ENCODE measurements around the gene MED20. TPM values are rescaled to one million over a fixed set of nuclear protein-coding genes. Genes with fewer than 3 reads are reported as not detected.
"Not testable (repeated sequence)": the region's sequence is repeated elsewhere in the genome, so short reads cannot be mapped to it uniquely, and the experiment has no call there.

MED20 gene
- polyA plus RNA-seq (ENCODE audit: insufficient read length in 4 of 4), result 10 to 100 TPM; 35.6 to 43.6 (median 39.2) TPM

DNA sequence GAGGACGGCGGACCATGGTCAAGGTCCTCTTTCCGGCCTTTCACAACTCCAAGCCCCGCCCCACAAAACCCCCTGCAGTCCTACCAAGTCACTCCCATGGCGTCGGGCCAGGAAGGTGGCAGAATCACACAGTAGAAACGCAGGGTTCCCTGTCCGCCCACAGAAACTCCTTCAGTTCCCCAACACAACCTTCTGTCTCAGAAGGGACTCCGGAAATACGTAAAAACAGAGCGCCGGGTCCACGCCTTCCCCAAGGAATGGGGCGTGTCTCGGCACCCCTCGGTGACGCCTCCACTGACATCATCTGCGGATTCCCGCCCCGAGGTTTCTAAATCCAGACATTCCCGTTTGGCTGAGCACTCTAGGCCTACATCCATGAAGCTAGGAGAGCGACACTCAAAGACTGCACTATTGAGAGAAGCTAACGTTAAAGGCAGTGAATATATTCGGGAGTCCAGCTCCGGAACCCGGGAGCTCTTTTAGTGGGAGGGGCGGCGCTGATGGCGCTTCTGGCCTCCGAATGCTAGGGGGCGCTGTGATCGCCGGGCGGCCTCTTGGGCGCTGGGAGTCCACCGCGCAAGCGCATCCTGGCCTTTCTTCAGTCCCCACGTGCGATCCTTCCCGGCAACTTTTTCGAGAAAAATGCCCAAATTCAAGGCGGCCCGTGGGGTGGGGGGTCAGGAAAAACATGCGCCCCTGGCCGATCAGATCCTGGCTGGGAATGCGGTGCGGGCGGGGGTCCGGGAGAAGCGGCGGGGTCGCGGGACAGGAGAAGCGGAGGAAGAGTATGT lies at the start of gene MED20, which contains the start of gene BYSL:
Gene MED20 (minus strand): TSS at position 219 of the 791 bp plus-strand sequence. CDS start 121 bp downstream, at position 98.
Gene BYSL (plus strand): TSS at position 579 of the 791 bp plus-strand sequence. CDS start 64 bp downstream, at position 643.
- DNase-seq (ENCODE audit: low read depth in 4 of 4, low spot score in 2 of 4), result peak; percentile 92 to 99 (median 96)

DNA sequence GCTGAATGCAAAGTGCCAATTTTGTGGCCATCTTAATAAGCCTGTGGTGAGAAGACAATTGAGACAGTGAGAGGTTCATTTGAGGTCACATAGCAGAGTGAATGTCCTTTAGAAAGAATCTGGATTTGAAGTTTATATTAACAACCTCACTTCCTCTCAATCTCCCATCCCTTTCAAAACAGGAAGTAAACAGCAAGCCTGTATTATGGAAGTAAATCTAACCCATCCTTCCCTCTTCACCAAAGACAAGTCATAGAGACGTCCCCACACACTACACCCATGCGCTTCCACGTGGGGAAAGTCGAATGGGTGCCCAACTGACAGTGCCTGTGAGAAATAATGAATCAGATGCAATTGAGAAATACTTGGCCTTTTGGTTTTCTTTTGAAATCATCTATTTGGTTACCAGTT lies 49.5 kb upstream of the MED20 start:
- no peak for DNase-seq (ENCODE audit: low read depth in 4 of 4, low spot score in 2 of 4)

DNA sequence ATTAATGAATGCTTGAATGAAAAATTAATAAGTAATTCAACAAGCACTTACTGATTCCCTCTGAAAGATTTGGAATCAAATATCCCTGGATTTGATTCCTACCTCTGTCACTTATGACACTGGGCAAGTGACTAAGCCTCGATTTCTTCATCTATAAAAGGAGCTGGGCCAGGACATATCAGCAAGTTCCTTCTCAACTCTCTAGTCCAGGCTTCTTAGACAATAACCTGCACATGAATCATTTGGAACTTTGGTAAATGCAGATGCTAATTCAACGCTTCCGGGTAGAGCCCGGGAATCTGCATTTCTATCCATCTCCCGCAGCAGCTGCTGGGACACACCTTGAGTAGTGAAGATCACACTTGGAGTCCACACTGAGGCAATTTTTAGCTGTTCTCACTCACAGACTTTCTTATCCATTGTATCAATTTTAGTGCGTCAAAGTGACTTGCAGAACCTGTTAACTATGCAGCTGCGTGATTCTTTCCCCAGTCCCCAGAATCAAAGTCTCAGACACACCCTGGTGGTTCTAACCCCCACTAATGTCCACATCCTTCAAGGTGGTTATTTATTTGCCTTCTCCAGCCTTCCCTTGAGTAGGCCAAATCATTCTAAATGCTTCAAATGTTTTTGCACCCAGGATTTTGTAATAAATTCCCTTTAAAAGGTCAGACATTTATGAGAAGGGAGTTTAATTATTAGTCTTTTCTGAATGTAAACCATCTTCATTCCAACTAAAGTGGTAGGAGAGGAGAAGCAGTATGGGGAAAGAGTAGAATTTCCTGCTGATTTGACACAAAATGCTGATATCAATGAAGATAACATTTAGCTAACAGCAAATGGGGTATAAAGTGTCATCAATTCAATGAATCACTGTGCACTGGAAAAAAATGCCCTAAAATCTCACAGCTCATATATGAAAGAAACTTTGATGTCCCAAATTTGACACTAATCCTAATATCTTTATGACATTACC lies 46.7 kb upstream of the MED20 start:
- DNase-seq (ENCODE audit: low read depth in 4 of 4, low spot score in 2 of 4), result no peak

DNA sequence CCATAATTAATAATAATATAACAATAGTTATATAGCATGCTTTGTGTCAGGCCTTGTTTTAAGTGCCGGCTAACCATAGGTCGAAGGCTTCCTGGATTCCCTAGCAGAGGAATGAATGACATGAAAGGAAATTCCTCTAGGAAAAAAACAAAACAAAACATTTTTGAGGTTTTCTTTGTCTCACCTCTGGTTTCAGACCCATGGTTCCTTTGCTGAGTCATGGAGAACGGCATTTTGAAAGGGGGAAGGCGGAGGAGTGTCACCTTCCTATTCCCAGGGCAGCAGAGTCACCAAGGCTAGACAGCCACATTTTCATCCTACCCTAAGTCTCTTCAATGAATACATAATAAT lies 46.0 kb upstream of the MED20 start:
- no peak for DNase-seq (ENCODE audit: low read depth in 4 of 4, low spot score in 2 of 4)

DNA sequence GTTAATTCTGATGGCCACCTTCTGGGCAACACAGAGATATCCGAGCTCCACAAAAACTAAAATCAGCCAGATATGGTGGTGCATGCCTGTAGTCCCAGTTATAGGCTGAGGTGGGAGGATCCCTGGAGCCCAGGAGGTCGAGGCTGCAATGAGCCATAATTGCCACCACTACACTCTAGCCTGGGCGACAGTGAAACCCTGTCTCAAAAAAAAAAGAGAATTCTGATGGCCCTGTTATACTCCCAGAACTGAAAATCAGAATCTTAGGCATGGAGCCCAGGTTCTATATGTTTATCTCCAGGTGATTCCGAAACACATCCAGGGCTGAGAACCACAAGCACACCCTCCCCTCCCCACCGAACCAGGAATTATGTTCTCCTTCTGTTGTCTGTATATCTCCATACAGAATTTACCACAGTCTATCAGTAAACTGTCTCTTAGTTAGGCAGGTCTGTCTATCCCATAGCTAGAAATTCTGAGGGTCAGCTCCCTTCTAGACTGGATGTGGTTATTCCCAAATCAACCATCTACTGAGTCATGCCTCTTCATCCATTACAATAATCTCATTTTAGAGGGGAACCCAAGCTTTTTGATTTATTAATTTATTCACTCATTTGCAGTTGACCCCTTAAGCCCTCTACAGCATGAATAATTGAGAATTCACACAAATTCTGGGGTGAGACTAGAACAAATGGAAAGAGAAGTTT lies 45.4 kb upstream of the MED20 start:
- DNase-seq (ENCODE audit: low read depth in 4 of 4, low spot score in 2 of 4), result no peak

DNA sequence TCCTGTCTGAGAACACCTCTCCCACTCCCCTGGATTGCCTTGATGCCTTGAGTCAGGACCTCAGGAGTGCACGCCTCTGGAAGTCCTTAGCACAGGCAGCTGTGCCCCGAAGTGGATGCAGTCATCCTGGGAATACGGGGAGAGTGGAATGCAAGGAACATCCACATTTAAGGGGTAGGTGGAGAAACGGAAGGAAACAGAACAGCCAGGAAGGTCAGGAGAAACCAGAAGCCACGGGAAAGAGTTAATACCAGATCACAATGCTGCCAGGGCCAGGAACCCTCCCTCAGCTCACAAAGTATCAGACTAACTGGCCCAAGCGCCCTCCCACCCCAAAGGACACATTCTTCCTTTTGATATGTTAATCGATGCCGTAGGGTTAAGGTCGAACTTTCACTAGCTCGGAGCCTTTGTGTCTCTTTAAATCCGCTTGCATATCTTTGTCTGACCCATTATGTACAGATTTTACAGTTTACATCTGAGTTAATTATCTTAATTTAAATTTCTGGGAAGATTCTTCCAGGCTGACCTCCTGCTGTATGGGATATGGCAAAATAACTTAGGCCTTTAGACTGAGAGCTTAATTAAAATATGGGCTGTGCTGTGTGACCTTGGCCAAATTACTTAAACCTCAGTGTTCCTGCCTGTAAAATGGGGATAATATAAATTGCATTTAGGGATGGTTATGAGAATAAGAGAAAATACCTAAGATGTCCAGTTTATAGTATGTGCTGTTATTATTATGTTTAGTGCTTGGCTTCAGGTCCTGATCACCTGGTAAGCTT lies 44.7 kb upstream of the MED20 start:
- no peak for DNase-seq (ENCODE audit: low read depth in 4 of 4, low spot score in 2 of 4)

DNA sequence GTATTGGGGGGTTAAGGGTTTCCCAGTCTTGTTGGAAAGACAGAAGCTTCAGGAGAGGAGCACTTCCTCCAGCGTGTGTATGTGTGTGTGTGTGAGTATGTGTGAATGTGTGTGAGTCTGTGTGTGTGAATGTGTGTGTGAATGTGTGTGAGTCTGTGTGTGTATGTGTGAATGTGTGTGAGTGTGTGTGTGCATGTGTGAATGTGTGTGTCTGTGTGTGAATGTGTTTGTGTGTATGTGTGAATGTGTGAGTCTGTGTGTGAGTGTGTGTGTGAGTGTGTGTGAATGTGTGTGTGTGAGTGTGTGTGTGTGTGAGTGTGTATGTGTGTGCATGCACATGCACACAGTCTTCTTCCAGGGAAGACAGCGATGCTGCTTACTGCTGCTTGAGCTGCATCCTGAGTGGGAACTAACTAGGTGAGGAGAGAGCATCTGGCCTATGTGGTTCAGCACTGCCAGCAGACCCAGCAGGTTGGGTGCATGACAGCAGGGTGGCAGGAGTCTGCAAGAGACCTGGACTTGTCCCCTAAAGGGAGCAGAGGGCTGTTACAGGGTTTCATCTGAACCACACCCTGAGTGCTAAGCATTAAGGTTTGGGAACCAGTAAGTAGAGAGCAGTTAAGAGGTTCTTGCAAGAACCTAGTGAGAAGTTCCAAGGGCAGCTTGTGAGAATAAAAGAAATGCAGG lies 43.4 kb upstream of the MED20 start:
- DNase-seq (ENCODE audit: low read depth in 4 of 4, low spot score in 2 of 4), result no peak

GRCh38 chr6:41963371-41963770 lies 42.4 kb upstream of the MED20 start:
- DNase-seq (ENCODE audit: low read depth in 4 of 4, low spot score in 2 of 4), result no peak

DNA sequence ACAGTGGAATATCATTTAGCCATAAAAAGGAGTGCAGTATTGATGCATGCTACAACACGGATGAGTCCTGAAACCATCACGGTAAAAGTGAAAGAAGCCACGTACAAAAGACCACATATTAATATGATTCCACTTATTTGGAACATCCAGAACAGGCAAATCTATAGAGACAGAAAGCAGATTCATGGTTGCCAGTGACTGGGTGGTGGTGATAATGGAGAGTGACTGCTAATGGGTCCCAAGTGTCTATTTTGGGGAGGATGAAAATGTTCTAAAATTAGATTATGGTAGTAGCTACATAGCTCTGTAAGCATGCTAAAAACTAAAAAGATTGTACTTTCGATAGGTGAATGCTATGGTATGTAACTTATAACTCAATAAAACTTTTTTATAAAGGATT lies 39.1 kb upstream of the MED20 start:
- no peak for DNase-seq (ENCODE audit: low read depth in 4 of 4, low spot score in 2 of 4)

- no peak for DNase-seq (ENCODE audit: low read depth in 4 of 4, low spot score in 2 of 4)
These were observed 37.3 kb upstream of the MED20 start for GRCh38 chr6:41958022-41958856.

- no peak for DNase-seq (ENCODE audit: low read depth in 4 of 4, low spot score in 2 of 4)
These were observed 36.2 kb upstream of the MED20 start for GRCh38 chr6:41957117-41957516.

DNA sequence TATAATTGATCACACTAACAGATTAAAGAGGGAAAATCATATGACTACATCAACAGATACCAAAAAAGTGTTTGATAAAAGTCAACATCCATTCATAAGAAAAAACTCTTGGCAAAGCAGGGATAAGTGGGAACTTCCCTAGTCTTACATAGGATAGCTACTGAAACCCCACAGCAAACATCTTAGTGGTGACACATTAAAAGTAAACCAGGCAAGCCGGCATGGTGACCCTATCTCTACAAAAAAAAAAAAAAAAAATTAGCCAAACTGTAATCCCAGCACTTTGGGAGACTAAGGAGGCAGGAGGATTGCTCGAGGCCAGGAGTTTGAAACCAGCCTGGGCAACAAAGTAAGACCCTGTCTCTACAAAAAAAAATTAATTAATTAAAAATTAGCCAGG lies 34.5 kb upstream of the MED20 start:
- no peak for DNase-seq (ENCODE audit: low read depth in 4 of 4, low spot score in 2 of 4)

DNA sequence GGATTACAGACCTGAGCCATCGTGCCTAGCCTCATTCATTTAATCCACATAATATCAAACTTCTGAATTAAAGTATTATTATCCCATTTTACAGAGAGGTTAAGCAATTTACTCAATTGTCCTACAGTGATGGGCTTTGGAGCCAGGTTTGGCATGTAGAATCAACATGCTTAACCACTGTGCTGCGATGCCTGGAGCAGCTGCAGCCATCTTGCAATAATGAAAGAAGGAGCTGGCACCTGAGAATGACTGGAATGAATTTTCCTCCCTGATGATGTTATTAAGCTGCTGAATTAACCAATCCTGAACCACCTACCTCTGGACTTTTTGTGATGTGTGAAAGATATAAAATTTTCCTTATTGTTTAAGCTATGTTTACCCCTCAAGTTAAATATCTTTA lies 33.7 kb upstream of the MED20 start:
- DNase-seq (ENCODE audit: low read depth in 4 of 4, low spot score in 2 of 4), result no peak

GRCh38 chr6:41947581-41948220 lies 26.8 kb upstream of the MED20 start:
- DNase-seq (ENCODE audit: low read depth in 4 of 4, low spot score in 2 of 4), result no peak

DNA sequence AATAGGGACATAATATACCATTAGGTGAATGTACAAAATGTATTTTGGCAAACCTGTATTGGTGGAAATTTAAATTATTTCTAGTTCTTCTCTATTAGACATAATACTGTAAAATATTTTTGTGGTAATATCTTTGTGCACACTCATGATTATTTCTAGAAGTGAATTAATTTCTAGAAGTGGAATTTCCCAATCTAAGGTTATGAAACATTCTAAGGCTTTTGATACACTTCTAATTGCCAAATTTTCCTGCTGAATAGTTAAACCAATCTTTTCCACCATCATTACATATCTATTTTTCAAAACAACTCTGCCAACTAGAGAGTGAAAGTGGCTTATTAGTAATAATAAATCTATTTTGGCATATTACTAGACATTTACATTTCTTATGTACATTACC lies 22.5 kb upstream of the MED20 start:
- no peak for DNase-seq (ENCODE audit: low read depth in 4 of 4, low spot score in 2 of 4)

DNA sequence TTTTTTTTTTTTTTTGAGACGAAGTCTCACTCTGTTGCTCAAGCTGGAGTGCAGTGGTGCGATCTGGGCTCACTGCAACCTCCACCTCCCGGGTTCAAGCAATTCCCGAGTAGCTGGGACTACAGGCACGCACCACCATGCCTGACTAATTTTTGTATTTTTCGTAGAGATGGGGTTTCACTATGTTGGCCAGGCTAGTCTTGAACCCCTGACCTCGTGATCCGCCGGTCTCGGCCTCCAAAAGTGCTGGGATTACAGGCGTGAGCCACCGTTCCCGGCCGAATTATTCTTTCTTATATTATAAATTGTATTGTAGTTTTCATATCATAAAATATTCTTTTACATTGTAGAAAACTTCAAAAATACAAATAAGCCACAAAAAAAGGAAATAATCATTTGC lies 21.9 kb upstream of the MED20 start:
- not testable (repeated sequence) for DNase-seq (ENCODE audit: low read depth in 4 of 4, low spot score in 2 of 4)

- DNase-seq (ENCODE audit: low read depth in 4 of 4, low spot score in 2 of 4), result no peak
These were observed 21.3 kb upstream of the MED20 start for GRCh38 chr6:41942067-41942851.

Data from left renal cortex interstitium (tissue), 4 donors.